CD4-positive, alpha-beta T cell treated with Interleukin-17A for 1 hour (primary cell): ENCODE results near the gene IFNG-AS1.

Source experiments
- DNase-seq: peaks from one replicate; pipeline ENCODE4 v3.0.0-alpha.2; 2020

Gene IFNG-AS1

DNA sequence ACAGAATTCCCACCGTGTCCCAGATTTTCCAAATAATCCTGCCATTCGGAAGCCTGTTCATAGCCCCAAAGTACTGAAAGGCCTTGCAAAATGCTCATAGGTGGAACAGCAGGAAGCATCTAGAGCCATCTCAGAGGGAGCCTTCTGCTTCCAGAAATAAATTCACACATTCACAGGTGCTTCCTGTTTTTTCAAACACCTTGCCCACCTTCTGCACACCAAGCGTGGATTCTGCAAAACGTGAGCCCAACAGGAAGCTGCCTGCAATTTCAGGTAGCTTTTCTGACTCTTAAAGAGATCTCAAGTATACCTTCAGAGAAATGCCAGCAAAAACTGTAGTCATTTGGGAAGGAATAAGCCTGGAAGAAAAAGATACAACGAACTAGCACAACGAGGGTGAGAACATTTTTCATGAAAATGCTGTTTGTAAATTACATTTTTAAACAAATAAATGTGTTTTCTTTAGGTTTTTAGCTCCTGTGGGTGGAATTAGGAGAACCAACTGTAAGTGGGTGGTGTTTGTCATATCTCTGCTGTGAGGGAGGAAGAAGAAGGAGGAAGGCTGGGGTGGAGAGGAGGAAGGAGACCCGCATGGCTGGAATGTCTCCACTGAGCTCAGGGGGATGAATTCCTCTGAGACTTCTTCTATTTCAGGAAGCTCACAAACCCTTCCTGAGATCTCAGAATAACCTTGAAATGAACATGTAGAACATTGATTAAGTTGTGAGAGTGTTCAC, at the start of gene IFNG-AS1:
Gene IFNG-AS1 (plus strand): TSS at position 264 of the 737 bp plus-strand sequence.
- peak; percentile 56 for DNase-seq

DNA sequence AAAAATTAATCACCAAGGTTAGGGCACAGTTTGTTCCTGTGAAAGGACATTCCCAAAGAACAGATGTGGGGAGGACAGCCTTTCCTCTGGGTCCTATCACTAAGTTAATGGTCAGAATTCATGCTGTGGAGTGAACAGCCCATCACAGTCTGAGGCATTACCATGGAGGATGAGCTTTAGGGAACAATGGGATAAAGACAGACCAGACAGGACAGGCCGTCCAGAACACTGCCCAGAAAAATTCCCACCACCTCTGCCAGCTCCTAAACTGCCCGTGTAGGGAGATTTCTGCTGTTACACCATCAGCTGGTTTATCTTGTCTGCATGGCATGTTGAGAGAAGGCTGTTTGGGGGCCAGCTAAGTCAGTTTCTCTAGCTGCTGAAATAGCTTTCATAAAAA, 49.6 kb upstream of the IFNG-AS1 start:
- DNase-seq = no peak

DNA sequence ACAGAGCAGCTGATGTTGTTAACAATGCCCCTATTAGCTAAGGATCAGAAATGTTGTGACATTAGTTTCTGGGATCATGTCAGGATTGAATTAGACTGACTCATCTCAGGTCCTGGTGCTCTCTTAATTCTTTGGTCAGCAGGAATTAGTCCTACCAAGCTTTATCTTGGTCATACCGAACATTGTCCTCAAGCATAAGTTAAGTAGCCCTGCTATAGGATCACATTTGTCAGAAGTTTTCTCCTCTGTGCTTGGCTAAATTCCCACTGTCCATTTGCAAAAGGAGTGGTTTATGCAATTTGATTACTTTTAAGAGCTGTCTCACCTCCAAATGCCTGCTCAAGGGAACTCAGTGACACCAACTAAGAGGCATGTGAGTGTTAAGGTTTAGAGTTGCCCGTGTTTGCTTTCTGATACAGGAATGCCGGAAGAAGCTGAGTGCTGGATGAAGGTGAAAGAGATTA, 48.4 kb upstream of the IFNG-AS1 start:
- DNase-seq = no peak

DNA sequence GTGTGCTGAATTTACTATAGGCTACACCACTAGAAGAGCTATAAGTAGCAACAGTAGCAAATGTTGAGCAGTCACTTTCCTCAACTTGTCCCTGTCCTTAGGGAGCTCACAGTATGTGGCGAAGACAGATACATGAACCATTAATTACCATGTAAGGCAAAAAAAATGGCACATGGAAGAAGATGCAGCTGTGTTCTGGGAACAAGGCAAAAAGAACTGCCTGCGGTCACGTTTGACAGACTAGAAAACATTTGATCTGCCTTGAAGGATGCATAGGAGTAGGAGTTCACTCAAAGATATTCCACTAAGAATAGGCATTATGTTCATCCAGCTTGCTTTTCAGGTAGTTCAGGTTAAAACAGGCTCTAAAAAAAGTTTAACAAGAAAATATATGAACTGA, 46.5 kb upstream of the IFNG-AS1 start:
- DNase-seq = no peak

DNA sequence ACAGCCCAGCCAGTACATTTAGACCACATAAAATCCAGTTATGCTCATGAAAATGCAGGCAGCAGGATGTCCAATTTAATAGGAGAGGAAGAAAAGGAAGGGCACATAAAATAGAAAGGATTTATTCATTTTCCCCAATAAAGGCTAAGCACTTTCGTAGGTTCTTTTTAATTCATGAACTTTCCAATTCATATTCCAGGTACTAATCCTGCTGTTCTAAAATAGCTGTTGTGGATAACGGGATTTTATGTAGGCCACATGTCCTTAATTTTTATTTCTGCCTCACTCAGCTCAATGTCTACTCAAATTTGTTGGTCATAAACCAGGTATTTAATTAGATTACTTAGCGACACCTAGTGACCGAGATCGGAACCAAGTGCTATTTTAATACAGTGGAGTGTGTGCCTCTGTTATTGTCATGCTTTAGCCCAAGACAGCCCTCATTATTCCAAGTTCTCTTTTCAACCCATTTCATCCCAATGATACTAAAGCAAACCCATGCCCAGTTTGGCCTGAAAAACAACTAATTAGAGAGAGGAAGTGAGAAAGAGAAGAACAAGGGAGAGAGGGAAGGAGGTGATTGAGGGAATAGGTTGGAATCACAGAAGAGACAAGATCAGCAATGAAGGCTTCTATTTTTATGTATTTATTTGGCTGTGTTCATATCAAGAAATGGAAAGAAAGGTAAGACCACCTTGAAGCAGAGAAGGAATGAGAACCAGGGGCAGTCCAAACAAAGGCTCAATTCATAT, 45.9 kb upstream of the IFNG-AS1 start:
- DNase-seq = peak; percentile 80

DNA sequence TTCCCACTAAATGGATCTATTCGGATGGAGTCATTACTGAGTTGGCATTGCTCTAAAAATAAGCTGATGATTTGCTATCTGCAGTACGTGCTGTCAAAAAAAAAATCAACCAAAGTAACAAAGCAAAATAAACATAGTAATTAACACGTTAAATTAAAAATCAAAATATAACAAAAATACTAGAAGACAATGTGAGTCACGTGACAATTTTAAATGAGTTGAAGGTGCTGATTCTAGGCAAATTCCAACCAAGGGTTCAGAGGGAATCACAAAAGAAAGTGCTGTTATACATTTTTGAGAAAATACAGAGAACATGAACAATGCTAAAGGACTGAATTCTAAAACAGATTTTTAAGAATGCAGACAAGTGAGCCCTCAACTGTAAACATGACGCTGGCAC, 45.2 kb upstream of the IFNG-AS1 start:
- no peak for DNase-seq

DNA sequence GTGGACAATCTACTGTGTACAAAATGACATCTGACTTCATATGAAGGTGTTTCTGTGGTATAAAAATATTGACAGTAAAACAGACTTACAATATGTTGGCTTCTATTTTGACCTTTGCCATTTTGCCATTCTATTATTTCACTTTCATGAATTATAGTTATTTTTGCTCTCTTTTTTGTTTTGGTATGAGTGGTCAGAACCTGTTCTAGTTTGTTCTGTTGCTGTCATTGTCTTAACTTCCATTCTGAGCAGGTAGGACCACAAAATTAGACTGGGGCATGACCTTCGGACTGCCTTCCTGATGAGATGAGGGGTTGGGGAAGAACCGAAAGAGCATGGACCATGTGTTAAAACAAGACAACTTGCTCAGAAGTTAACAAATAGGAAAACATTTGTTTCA, 36.5 kb upstream of the IFNG-AS1 start:
- DNase-seq = no peak

DNA sequence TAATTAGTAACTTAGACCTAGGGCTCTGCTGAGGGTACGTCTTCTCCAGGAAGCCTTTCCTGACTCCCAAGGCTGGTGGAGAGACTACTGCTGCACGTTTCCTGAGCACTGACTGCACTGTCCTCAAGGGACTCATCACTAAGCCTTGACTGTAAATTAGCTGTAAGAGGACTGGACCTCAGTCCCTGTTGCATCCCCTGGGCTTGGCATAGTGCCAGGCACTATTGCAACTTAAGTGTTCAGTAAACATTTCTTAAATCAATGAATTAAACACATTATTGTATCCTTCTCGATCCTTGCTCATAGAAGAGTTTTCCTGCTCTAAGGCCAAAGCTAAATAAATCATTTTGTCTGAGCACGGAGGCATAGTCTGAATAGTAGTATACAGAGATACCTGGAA, 31.9 kb upstream of the IFNG-AS1 start:
- DNase-seq = no peak

DNA sequence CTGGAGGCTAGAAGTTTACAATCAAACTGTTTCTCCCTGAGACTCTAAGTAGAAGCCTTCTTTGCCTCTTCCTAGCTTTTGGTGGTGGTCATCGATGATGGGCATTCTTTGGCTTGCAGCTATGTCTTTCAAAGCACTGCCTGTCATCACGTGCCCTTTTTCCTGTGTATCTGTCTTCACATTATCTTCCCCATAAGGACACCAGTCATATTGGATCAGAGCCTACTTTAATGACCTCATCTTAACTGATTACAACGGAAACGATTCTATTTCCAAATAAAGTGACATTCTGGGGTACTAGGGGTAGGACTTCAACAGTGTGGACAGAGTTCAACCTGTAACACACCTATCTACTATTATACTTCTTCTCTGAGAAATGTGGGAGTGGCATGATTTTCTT, 31.1 kb upstream of the IFNG-AS1 start:
- no peak for DNase-seq

DNA sequence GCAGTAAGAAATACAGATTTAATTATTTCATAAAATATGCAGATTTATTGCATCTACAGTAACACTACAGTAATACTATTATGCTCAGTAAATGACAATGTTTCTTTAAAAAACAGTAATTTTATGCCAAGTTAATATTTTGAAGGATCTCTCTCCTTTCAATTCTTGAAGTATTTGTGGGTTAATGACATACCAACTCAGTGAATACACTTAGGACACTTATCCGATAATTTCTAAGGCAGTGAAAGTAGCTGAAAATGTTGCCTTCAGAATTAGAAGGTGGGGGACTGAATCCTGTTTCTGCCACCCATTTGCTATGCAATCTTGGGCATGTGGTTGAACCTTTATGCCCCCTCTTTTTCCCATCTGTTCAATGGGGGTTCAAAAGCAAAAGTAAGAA, 24.8 kb upstream of the IFNG-AS1 start:
- no peak for DNase-seq

DNA sequence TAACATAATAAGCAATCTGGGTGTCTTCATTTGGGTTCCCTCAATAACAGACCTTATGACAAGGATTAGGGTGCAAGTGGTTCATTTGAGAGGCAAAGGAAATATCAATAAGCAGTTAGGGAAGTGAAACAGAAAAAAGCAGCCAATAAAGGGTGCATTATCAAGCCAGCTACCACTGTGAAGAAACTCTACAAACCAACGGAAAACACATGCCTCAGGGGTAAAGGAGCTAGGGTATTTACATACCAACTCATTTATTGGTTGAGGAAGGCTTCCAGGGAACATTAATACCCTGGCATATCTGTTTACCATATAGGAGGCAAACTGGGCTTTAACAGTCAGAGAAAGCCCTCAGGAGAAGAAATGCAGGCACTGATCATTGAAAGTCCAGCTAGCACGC, 22.7 kb upstream of the IFNG-AS1 start:
- no peak for DNase-seq

DNA sequence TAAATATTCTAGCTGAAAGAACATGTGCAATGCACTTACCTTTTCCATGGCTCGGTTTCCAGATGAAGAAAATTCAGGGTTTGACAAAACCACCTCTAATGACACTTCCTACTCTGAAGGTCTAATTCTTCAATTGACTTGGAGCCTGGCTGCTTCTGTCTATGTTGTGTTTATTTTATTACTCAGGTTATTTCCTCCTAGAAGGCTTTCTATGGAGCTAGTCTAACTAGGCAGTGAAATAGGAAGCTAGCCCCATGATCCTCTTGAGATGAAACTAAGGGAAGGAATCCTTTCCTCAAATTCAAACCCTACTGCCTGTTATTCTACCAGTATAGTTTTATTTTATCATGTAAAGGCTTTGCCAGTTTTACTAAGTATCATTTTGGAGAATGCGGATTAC, 20.9 kb upstream of the IFNG-AS1 start:
- no peak for DNase-seq

DNA sequence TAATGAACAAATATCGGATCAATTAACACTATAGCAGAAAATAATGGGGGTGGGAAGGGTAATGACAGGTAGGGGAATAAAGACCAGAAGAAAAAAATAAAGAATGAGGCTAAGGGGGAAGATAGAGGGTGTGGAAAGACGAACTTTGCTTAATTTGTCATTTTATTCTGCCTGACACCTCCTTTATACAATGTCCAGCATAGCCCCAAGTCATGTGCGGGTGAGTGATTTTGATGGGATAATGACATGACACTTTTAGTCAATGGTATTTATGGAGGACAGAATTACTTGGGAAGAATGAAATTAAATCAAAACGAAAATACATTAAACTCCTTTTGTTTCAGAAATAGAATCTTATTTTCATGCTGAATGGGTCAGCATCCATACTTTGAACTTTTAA, 20.5 kb upstream of the IFNG-AS1 start:
- DNase-seq = no peak

DNA sequence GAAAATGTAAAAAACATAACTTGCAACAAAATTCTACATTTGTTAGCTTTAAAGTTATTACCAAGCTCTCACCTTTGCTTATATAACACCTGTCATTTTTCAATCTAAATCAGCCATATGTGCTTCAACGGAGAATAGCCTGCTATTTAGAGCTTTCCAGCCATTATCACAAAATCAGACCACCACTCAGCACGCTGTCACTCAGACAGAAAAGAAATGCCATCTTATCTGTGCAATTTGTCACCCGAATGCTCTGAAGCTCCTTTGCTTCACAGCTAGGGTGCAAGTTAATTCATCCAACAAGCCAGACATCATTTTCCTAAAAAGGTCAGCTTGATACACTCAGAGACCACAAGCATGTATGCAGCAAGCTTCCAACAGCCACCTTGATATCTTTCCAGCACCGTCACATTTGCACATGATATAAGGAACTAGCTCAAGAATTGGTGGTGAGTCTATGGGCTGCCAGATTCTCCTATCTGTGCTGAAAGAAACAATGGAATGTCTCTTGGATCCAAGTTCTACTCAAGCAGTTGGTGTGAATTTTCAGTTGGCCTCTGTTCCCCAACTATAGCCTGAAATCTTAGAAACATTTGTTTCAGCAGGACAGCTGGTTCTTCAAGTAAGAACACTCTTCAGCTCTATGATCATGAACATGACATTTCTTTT, 20.0 kb upstream of the IFNG-AS1 start:
- no peak for DNase-seq

DNA sequence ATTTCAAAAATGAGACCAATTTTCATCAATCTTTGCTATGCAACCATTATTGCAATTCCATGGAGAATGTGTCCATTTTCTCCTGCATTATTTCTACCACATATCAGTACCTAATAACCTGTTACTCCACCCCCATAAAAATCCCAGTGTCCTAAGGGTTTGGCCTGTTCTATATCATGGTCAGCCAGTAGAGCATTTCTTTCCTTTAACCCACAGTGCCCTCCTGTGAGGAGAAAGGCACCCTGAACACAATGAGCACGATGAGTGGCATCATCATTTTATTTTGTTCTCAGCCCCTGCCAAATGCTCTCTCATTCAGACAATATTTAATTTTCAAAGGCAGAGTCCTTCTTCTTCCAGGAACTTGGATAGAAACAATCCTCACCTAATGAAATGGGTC, 11.6 kb upstream of the IFNG-AS1 start:
- DNase-seq = no peak

DNA sequence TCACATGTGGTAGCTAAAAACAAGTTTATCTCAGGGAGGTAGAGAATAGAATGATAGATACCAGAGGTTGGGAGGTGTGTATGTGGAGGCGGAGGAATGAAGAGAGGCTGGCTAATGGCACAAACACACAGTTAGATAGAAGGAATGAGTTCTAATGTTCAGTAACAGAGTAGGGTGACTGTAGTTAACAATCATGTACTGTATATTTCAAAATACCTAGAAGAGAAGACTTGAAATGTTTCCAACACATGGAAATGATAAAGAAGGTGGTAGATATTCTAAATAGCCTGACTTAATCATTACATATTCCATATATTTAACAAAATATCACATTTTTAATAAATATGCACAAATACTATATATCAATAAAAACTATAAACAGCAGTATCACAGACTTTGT, 8.9 kb upstream of the IFNG-AS1 start:
- DNase-seq = no peak

DNA sequence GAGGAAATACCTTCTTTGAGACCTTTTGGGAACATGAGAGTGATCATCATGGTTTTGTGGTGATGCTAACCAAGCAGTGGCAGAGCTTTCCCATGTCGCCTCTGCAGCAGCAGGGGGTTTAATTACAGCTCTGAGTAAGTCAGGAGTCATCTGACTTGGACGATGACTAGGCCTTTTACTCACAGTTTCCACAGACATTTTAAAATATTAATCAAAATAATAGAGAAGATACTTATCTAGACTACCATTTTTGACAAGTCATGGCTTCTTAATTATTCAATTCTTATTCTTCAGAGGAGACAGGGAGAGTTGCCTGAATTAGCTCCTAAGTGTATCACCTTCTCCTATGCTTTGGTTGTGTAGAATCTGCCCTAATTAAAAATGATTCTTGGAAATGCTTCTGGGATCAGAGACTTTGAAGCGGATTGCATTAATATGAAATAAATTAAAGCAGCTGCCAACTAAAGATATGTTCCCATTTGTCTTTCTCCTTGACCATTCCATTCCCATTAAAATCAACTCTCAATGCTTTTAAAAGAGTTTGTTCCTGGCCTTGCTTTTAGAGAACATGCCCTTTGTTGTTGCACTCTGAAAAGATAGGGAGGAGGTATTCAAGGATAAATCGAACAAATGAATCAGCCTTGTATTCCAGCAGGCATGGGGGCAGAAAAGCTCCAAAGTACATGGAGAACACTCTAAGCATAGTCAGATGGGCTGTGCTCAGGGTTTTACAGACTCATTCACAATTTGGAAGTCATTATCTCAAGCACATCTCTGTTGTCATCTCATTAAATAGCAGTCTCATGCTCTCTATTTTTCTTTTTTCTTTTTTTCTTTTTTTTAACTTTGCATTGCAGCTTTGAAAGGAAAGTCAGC, 7.7 kb upstream of the IFNG-AS1 start:
- no peak for DNase-seq

DNA sequence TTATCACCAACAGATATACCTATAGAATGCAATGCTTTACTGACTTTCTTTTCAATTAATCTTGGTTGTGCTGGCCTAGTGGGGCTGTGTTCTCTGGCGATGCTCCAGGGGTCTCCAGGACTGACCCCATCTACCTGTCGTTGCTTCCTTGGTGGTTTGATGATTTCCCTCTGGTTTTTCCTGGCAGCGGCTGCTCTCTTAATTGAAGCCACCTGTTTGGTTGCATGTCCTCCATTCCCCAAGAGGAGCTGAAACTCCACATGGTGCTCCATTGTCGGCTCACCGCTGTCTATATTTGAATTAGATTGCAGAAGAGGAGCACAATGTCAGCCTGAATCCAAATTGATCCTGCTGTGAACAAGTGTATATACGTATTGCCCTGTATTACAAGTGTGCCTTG, 7.1 kb upstream of the IFNG-AS1 start:
- DNase-seq = no peak

DNA sequence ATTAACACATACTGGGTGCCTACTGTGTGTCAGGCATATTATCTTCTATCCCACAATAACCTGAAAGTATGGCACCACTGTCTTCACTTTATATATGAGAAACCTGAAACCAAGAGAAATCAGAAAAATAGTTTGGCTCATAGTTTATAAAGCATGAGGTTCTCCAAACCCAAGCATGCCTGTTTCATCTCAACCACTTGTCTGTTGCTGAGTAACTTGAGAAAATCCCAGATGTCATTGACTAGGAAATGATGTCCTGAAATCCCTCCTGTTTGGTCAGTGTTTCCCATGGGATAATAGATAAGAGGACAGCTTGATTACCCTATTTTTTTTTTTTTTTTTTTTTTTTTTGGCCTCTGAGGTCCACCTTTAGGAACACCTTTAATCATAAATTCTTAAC, 2.6 kb upstream of the IFNG-AS1 start:
- DNase-seq = no peak

DNA sequence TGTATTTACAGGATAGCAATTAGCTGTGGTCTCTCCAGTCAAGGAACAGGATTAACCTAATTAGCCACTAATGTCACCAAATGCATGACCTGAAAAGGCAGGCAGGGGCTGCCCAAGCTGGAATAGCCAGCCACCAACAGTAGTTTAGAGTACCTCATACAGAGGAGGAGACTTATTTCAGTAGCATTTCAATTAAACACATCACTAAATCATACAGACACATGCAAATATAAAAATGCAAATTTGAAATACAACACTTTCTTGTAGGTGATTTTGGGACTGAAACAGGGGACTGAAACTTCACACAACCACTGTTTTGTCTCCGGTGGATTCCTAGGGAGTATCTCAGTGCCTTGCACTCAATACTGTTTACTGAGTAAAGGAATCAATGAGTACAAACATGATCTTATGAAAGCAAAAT, 636 bp upstream of the IFNG-AS1 start:
- no peak for DNase-seq

DNA sequence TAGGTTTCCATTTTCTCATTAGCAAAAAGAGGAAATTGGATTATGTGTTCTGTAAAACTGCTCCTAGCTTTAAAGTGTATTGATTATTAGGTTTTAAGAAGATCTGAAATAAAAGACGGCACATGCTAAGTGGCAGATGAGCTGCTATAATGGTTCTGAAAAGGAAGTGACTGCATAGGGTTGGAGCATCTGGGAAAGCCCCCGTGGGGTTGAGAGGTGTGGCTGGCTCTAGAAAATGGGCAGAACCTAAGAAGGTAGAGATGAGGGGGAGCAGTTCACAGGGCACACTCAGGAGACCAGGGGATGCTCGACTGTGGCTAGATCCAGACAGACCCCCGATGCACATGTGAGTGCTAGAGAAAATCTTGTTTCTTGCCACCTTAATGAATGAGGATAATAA, 1.9 kb downstream of the IFNG-AS1 start:
- DNase-seq = peak; percentile 67

DNA sequence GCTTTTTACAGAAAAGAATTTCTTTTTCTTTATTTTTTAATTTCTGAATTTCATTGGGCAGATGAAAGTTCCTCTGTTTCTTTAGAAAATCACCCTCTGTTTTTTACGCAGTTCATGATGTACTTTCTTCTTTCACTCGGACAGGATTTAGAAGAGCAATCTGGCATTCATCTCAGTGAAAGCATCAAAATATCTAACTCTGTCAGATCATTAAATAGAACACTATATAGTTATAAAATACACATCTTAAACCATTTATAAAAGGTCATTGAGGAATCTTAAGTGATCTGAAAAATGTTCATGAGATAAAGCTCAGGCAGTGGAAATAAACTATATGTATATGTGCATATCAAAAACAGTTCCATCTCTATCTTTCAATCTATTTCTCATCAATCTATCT, 3.9 kb downstream of the IFNG-AS1 start:
- no peak for DNase-seq

DNA sequence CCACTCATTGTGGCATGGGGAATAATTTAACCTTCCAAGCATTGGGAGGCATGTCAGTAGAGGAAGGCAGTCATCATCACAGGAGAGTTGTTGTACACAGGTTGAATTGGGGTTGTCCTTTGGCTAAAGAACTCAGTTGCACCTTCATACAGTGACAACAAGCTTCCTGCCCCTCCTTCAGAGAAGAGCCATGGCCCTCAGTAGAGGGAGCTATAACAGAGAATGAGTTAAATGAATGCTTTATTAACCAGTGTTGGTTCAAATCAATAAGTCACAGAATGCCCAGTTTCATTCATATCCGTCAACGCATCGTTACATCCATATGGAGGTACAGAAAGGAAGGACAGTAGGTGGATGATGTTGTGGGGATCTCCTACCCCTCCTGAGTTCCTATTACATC, 4.8 kb downstream of the IFNG-AS1 start:
- DNase-seq = no peak
